HG02943 (cell line): ENCODE measurements around the gene TANGO2.

Source experiments
- ATAC-seq: cut with Tn5 transposase; IDR thresholded peaks from one replicate; pipeline ENCODE4 v1.9.1; 2021; ENCODE audit warnings: mild to moderate bottlenecking, low read depth, moderate library complexity; ENCODE audit not compliant: unreplicated experiment

Gene TANGO2

DNA sequence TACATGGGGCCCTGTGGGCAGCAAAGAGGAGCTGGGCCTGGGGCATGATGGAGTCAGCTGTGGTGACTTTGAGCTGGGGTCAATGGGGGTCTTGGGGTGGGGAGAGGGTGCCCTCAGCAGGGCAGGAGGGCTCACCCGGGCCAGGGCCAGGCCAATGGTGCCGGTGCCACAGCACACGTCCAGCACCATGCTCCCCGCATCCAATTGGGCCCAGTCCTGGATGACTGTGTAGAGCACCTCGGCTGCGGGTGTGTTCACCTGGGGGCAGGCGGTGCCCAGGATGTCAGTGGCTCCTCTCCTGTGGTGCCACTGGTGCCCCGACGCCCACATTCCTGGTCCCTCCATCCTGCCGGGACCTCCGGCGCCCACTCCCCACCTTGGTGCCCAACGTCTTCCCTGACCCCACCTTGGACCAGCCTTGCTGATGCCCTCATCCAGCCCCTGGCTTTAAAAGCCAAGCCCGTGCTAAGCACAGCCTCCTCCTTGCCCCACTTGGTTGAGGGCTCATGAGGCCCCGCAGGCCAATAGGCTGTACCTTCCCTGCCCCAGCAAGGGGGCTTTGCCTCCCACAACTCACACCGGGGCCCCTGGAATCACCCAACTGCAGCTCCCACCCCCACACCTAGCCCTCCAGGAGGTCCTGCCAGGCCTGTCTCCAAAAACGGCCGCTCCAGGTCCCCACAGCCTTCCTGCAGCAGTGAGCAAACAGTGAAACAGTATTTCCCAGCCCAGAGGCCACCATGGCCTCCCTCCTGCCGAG is 92.8 kb downstream of the TANGO2 start:
- ATAC-seq, result no peak

DNA sequence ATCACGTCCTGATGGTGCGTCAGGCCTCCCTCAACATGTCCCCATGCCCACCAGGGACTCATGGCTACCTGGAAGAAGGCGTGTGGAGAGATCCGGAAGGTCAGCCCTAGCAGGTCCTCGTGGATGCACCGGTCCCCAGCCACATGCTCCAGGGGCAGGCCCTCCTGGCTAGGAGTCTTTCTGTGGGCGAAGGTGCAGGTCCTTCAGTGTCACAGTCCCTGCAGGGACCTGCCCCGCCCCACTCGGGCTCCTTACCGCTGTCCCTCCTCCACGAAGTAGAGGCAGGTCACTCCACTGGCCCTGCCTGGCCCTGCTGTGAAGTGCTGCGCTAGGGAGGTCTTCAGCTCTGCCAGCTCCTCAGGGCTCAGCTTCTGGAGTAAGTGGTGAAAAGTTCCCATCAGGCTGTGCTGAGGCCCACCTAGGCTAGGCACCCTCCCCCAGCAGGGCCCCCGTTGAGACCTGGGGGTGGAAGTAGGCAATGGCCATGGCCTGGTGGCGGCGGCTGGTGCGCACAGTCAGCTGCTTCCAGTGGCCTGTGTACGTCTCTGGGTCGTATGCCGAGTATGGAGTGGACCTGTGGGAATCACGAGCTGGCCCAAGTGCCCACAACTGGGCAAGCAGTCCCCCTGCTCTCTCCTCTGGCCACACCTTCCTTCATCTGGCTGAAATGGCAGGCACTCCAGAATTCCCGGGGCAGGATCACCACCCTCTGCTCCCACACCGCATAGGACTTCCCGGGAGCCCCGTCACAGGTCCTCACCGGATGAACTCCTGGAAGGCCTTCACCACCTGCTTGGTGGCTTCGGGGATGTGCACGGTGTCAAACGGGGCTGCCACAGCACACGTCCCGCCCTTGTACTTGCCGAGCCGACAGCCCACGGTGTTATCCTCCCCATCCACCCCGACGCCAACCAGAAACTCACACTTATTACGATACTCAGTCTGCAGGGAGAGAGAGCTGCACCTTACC is 93.9 kb downstream of the TANGO2 start:
- no peak for ATAC-seq

DNA sequence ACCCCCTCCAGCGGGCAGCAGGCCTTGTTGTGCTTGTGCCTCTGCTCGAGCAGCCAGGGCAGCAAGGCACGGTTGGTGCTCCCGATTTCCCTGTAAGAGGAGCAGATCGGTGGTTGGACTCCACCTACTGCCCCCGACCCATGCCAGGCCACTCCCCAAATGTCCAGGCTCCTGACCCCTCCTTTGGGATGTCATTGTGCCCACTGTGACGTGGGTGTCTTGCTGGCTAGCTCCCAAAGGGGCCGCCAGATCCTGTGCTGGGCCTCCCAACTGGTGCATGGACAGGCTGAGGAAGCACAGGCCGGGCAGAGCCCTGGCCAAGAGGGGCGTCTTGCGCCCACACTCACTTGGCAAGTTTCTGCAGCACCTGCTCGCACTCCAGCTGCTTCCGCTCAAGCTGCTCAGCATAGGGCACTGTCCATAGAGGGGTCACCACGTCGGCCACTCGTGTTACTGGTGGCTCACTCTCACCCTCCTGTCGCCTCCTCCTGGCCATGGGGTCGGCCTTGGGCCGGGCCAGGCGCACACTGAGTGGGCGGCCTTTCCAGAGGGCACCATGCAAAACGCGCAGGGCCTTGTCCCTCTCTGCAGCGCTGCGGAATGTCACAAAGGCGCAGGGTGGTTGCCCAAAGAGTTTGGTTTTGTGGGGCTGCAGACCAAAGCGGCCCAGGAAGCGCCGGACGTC is 94.9 kb downstream of the TANGO2 start, which contains the start of gene RANBP1:
Gene RANBP1 (plus strand): TSS at position 414 of the 685 bp plus-strand sequence. CDS start 81 bp downstream, at position 495.
- ATAC-seq, result no peak

DNA sequence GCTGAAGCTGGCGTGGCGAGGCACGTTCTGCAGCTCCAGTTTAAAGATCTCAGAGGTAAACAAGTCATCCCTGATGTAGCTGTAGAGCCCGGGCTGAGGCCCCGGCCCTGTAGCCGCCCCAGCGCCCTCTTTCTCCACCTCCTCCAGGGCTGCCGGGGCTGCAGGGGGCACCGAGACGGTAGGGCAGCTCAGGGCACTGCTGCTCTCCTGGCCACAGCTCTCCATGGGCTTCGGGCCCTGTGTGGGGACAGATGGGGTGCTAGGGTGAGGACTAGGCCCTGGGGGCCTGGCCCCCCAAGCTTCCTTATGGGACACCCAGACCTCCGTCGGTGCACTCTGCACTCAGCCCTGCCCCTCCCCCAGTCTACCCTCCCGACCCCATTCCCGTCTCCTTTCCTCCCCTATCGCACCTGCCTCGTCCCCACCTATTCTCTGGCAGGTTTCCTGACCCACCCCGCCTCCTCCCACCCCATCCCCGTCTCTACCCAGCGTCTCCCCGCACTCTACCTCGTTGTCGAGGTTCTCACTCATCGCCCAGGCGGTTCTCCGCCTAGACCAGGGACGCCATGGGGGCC is 95.6 kb downstream of the TANGO2 start:
- peak; percentile 2 for ATAC-seq
